HG02642 (cell line): ENCODE measurements around the gene MRPS2.
"Not testable (repeated sequence)": the region's sequence is repeated elsewhere in the genome, so short reads cannot be mapped to it uniquely, and the experiment has no call there.

Source experiments
- ATAC-seq: cut with Tn5 transposase; IDR thresholded peaks from one replicate; pipeline ENCODE4 v1.9.1; 2021; ENCODE audit warnings: mild to moderate bottlenecking; ENCODE audit not compliant: unreplicated experiment, poor library complexity

MRPS2 gene

GRCh38 chr9:135500525-135501260, at the start of gene MRPS2:
Gene MRPS2 (plus strand): TSS chr9:135500682. CDS start chr9:135500711, 29 bp downstream.
- ATAC-seq, result peak; percentile 79

- no peak for ATAC-seq
Observed at GRCh38 chr9:135450956-135451355, 49.5 kb upstream of the MRPS2 start.

GRCh38 chr9:135451909-135452308, 48.6 kb upstream of the MRPS2 start:
- ATAC-seq, result not testable (repeated sequence)

GRCh38 chr9:135454737-135455136, 45.7 kb upstream of the MRPS2 start:
- no peak for ATAC-seq

GRCh38 chr9:135455401-135456030, 45.0 kb upstream of the MRPS2 start:
- no peak for ATAC-seq

DNA sequence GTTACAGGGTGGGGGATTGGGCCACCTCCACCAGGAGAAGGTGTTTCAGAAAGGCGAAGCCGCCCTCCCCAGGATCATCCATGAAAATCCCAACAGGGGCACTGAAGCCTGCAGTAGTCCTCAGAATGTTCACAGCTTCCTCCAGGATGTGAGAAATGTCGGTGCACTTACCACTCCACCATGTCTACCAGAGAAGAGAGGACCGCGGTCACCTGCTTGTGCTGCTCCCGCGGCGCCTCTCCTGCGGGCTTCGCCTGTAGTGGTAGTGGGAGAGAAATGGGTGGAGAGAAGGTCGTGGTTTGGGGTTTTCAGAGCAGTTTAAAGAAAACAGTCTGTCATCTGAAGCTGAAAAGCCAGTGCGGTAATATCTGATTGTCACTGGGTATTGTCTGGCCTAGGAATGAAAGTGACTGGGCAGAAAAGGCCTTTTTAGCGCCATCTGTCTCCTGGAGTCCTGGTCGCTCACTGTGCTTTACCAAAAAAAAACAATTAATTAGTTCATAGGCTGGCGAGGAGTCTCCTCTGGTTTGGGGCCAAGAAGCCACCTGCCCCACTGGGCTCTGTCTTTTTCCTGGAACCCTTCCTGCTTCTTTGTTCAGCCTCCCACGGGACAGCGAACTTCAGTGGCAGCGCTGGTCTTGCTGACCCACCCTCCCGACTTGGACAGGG, 43.9 kb upstream of the MRPS2 start:
- no peak for ATAC-seq

DNA sequence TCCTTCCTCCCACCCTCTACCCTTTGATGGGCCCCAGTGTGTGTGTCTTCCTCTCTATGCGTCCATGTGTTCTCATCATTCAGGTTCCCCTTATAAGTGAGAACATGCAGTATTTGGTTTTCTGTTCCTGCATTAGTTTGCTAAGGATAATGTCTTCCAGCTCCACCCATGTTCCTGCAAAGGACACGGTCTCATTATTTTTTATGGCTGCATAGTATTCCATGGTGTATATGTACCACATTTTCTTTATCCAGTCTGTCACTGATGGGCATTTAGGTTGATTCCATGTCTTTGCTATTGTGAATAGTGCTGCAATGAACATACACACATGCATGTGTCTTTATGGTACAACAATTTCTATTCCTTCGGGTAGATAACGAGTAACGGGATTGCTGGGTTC, 42.0 kb upstream of the MRPS2 start:
- ATAC-seq, result not testable (repeated sequence)

GRCh38 chr9:135461936-135462335, 38.5 kb upstream of the MRPS2 start:
- ATAC-seq, result no peak

DNA sequence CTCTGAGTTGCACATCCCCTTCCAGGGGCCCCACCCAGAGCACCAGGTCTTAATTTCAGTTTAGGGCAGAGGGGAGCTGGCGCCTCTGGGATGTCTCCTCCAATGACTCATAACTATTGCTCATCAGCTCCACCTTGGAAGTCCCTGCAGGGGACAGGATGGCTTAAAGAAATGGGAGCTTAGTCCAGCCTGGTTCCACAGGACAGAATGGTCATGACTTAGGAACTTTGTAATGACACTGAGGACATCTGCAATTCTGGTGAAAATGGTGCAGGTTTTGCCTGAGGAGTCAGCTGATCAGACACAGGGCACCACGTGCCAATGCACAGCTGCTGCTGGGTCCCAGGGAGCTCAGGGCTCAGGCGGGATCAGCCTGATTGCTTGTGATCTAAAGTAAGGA, 37.3 kb upstream of the MRPS2 start:
- ATAC-seq, result no peak

- ATAC-seq, result no peak
Observed at GRCh38 chr9:135464181-135464580, 36.3 kb upstream of the MRPS2 start.

- no peak for ATAC-seq
Observed at GRCh38 chr9:135468854-135469521, 31.5 kb upstream of the MRPS2 start.

DNA sequence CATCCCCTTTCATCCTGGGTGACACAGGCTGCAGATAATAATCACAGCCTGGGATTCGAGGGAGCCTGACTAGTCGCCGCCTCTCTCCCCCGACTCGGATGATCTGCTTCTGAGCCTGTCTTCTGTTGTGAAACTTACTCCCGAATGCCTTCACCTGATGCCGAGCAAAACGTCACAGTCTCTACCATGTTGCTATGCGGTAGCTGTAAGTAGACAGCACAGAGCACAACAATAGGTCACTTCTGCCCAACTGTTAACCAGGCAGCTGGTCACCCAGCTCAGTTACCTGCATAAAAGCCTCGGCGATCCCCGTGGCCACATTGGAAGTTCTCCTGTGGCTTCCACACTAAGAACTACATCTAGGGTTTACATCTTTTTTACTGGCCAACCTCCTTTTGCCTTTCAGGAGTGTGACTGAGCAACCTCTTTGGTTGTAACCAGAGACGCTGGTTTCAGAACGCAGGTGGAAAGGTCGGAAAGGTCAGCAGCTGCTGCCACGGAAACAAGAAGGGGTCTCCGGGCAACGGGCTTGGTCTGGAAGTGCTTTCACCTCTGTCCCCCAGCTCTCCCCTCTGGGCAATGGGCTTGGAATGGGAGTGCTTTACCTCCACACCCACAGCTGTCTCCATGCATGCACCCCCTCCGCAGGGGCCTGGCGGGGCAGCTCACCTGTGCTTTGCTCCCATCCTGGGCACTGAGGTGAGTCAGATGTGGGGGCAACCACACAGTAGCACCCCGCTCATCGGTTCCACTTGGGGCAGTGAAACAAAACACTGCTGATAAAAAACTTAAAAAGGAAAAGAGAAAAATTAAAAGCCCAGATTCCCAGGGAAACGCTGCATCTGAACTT, 28.5 kb upstream of the MRPS2 start:
- ATAC-seq, result no peak

DNA sequence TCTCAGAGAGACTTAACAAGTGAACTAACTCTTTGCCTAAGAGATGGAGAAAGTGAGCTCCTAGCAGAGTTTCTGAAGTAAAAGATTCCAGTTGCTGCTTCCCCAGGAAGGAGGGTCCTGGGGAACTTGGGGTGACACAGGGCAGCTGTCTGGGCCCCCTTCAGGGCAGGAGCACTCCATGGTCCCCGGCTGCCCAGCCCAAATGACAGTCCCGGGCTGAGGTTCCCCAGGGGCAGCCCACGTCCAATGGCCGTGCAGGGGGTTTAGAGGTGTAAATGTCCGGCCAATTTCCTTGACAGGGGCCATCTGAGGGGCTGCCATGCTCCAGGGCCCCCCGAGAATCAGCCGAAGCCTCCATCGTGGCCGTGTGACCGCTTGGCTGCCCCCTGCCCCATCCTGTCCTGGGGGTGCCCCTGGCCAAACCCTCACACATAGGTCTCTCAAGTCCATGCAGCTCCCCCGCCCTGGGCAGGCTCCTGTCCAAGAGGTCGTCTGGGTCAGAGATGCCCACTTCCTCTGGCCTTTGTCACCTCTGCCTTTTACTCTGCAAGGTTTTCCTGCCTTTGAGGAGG, 26.4 kb upstream of the MRPS2 start:
- ATAC-seq, result no peak

DNA sequence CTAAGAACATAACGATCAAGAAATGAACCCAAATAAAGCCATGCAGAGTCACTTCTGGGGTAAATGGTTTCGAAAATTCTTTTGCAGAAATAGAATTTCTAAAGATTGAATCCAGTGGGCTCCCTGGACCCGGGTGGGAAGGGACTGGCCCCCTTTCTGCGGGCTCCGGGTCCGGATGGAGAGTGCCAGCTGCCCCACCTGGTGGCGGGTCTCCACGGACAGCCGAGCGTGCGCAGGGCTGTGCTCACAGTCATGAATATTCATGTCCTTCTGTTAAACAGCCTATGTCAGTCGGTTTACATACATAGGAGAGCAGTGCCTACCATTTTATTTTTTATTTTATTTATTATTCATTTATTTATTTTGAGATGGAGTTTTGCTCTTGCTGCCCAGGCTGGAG, 25.6 kb upstream of the MRPS2 start:
- no peak for ATAC-seq

GRCh38 chr9:135476561-135477355, 23.7 kb upstream of the MRPS2 start:
- no peak for ATAC-seq

DNA sequence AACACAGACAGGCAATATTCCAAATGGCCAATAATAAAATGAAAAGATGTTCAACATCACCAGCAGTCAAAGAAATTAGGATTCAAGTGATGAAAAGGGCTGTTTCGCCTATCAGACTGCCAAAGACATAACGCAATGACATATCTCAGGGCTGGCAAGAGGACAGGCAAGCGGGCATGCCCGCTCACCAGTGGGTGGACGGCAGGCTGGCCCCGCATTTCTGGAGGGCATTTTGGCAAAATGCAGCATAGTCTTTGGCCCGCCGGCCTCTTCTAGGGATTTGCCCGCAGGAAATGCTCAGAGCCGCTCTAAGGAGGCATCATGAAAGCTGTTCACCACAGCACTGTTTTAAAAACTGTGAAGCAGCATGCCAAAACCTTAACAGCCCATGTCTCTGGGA, 22.3 kb upstream of the MRPS2 start:
- no peak for ATAC-seq

DNA sequence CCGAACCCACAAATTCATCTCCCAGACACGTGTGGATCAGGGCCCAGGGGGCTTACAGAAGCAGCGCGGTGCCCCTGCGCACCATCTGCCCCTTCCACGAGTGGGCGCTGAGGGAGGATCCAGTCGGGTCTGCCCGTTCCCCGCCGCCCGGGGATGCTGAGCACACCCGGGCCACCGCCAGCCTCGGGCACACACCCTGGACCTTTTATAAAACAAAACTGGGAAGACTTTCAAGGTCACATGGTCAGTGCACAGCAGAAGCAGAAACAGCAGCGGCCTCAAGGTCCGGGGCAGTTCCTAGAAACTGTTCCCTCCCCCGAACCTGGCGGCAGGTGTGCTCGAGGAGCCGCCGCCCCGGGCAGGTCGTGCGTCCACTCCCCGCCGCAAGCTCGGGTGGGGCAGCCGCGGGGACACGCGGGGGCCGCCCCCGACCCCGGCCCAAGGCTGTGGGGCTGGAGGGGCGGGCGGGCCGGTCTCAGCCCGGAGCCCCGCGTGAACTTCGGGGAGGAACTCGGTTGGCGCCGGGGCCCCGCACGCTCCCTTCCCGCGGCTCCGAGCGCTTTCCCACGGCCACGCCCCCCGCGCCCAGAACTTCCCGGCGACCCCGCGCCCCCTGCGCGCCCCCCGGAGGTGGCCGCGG, 21.5 kb upstream of the MRPS2 start:
- no peak for ATAC-seq

DNA sequence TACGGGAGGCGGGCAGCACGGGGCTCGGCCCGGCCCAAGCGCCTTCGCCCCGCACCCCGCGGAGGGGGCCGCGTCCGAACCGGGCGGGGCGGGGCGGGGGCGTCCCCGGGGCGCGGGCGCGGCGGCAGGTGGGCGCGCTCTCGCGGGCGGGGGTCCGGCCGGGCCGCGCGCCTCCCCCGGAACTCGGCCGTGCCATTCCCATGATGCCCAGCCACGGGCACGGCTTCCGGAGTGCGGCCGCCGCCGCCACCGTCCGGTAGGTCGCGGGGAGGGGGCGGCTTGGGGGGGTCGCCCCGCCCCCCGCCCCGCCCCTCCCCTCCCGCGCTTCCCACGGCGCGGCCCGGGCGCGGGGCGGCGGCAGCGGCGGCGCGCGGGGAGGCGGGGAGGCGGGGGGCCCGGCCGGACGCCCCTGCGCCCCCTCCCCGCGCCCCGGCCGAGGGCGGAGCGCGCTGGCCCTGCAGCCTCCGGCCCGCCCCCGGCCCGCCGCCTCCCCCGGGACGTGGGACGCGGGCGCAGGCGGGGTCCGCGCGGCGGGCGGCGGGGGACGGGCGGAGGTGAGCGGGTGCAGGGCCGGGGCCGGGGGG, 20.9 kb upstream of the MRPS2 start, which contains the start of gene PPP1R26:
Gene PPP1R26, plus strand, starts transcription at position 314 of the 584 bp plus-strand sequence. CDS start 4,729 bp downstream, outside the sequence.
- ATAC-seq, result no peak
